GM23338 (cell line): Measurements from ENCODE around the gene C17orf107. TPM values are rescaled to one million over a fixed set of nuclear protein-coding genes. Genes with fewer than 3 reads are reported as not detected.
A peak's percentile ranks its signal among the peaks of the same experiment; 100 is the strongest.
"Not testable (repeated sequence)": the region's sequence is repeated elsewhere in the genome, so short reads cannot be mapped to it uniquely, and the experiment has no call there.

ENCODE experiments used
- ATAC-seq: fragments of 200-7000 bp; cut with Tn5 transposase; 3 replicates; pipeline ENCODE4 v1.9.1; 2020
- DNase-seq: peaks from one replicate; pipeline ENCODE4 v3.0.0-alpha.2; 2015; ENCODE audit warnings: low spot score
- H2AFZ ChIP-seq: fragments of 200-600 bp; sonication (generic); 2 replicates; pipeline ENCODE4 v1.8.0; 2016; ENCODE audit warnings: antibody characterized with exemption, mild to moderate bottlenecking, moderate library complexity
- H3F3A ChIP-seq: fragments of 200-600 bp; sonication (generic); replicated peaks from 2 replicates; pipeline ENCODE4 v1.8.0; 2017; ENCODE audit warnings: antibody characterized with exemption, mixed run types, low read depth
- H3K27ac ChIP-seq: fragments of 200-600 bp; sonication (generic); 2 replicates; pipeline ENCODE4 v1.6.1; 2016; ENCODE audit warnings: low read depth
- H3K27me3 ChIP-seq: fragments of 200-600 bp; sonication (generic); 2 replicates; pipeline ENCODE4 v1.8.0; 2016; ENCODE audit warnings: mild to moderate bottlenecking, mixed run types, moderate library complexity; ENCODE audit not compliant: insufficient read depth
- H3K36me3 ChIP-seq: fragments of 200-600 bp; sonication (generic); 2 replicates; pipeline ENCODE4 v1.8.0; 2016; ENCODE audit warnings: mild to moderate bottlenecking; ENCODE audit not compliant: insufficient read depth
- H3K4me1 ChIP-seq: fragments of 200-600 bp; sonication (generic); 2 replicates; pipeline ENCODE4 v1.8.0; 2016; ENCODE audit warnings: mild to moderate bottlenecking, moderate library complexity; ENCODE audit not compliant: insufficient read depth
- H3K4me2 ChIP-seq: fragments of 200-600 bp; sonication (generic); 2 replicates; pipeline ENCODE4 v1.7.1; 2017; ENCODE audit warnings: mixed run types
- H3K4me3 ChIP-seq: fragments of 200-600 bp; sonication (generic); 2 replicates; pipeline ENCODE4 v1.6.1; 2016; ENCODE audit warnings: mixed run types
- H3K79me2 ChIP-seq: fragments of 200-600 bp; sonication (generic); replicated peaks from 2 replicates; pipeline ENCODE4 v1.8.0; 2017; ENCODE audit warnings: mild to moderate bottlenecking; ENCODE audit not compliant: insufficient read depth
- H3K9me2 ChIP-seq: fragments of 200-600 bp; sonication (generic); 2 replicates; pipeline ENCODE4 v1.8.0; 2017; ENCODE audit not compliant: insufficient read depth
- H4K20me1 ChIP-seq: fragments of 200-600 bp; sonication (generic); replicated peaks from 2 replicates; pipeline ENCODE4 v1.8.0; 2017; ENCODE audit warnings: mild to moderate bottlenecking; ENCODE audit not compliant: insufficient read depth
- H3K27ac Mint-ChIP-seq: 2 replicates; pipeline ENCODE4 v1.8.0; 2020; ENCODE audit warnings: inconsistent platforms, mild to moderate bottlenecking, moderate library complexity, mixed read lengths
- H3K27me3 Mint-ChIP-seq: 3 replicates; pipeline ENCODE4 v1.8.0; 2022; ENCODE audit warnings: low read depth, mild to moderate bottlenecking, moderate library complexity, mixed read lengths, inconsistent platforms; ENCODE audit not compliant: insufficient read depth, poor library complexity
- H3K36me3 Mint-ChIP-seq: 3 replicates; pipeline ENCODE4 v1.8.0; 2021; ENCODE audit warnings: low read depth, mild to moderate bottlenecking, inconsistent platforms, moderate library complexity, mixed read lengths
- H3K4me1 Mint-ChIP-seq: 3 replicates; pipeline ENCODE4 v1.8.0; 2020; ENCODE audit warnings: mild to moderate bottlenecking, inconsistent platforms, mixed read lengths
- H3K4me3 Mint-ChIP-seq: 3 replicates; pipeline ENCODE4 v1.8.0; 2021; ENCODE audit warnings: moderate library complexity, mild to moderate bottlenecking, inconsistent platforms, mixed read lengths
- H3K9me3 Mint-ChIP-seq: 3 replicates; pipeline ENCODE4 v1.8.0; 2020; ENCODE audit warnings: moderate library complexity, mild to moderate bottlenecking, inconsistent platforms, mixed read lengths
- EZH2 ChIP-seq: fragments of 200-600 bp; sonication (generic); IDR thresholded peaks from one replicate; pipeline ENCODE4 v1.8.0; 2017; ENCODE audit warnings: antibody characterized with exemption, mild to moderate bottlenecking, low read depth; ENCODE audit not compliant: unreplicated experiment
- EZH2phosphoT487 ChIP-seq: fragments of 200-600 bp; sonication (generic); IDR thresholded peaks from one replicate; pipeline ENCODE4 v1.8.1; 2018; ENCODE audit warnings: antibody characterized with exemption; ENCODE audit not compliant: unreplicated experiment
- JUNB ChIP-seq: IDR thresholded peaks from one replicate; pipeline ENCODE4 v1.6.1; 2016; ENCODE audit warnings: antibody characterized with exemption; ENCODE audit not compliant: unreplicated experiment
- ZNF331 ChIP-seq: fragments of 250-450 bp; sonication (Bioruptor Pico); IDR thresholded peaks from 2 replicates; pipeline ENCODE4 v1.5.0; 2020; ENCODE audit warnings: low read depth, mild to moderate bottlenecking, moderate library complexity
- polyA plus RNA-seq: library from polyadenylated mRNA; unstranded; fragments of >200 nt; fragmentation: Nextera tagmentation; extraction: Ambion mirVana; gene quantifications from 2 replicates; pipeline ENCODE4 v1.2.1, GENCODE V29; 2016
- total RNA-seq: library from RNA; depleted of rRNA; stranded (reverse); fragments of >200 nt; shearing (Covaris generic); gene quantifications from 2 replicates; pipeline ENCODE4 v1.2.3, GENCODE V29; 2014
- TF ChIP-seq, protein P1 (sequence below): IDR thresholded peaks from one replicate; pipeline ENCODE4 v1.6.1; 2018; ENCODE audit warnings: antibody characterized with exemption; ENCODE audit not compliant: unreplicated experiment
- TF ChIP-seq, protein P2 (sequence below), 2 experiments: fragments of 200-600 bp in 1 of 2; sonication (generic) in 1 of 2; conservative IDR thresholded peaks; 2 replicates each; pipeline versions ENCODE4 v1.5.1 to v1.6.1; 2016 to 2017; ENCODE audit warnings: antibody characterized with exemption in 2 of 2, low read depth in 2 of 2, mild to moderate bottlenecking in 2 of 2, moderate library complexity in 1 of 2

The C17orf107 gene
- total and polyA plus RNA-seq, 2 experiments from 2014 or later: 1.9 to 5.9 TPM

DNA sequence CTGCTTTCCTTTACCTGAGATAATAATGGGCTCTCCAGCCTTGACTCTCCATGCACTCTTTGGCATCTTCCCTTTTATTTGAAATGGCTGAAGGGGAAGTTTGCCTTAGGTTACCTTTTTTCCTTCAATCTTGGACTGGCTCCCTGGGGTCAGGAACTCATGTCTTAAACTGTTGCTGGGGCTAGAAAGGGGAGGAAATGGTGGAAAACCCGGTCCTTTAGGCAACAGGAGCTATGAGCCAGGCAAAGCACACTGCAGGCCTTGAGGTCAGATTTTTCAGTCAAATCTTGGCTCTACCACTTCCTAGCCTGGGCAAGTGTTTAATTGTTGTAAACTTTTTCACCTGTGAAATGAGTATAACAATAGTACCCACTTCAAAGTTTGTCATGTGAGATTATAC, 36.0 kb upstream of the C17orf107 start:
- peak overlapping the region; percentile 72; the same call in 1 of the 2 replicates for H3K27ac ChIP-seq
- peaks cover 29% of the 10 kb centered on the region for H3K79me2 ChIP-seq
- H3K36me3 ChIP-seq: no peaks in the 10 kb centered on the region
- H3K9me2 ChIP-seq: no peaks in the 10 kb centered on the region
- no peak for DNase-seq
- no peak overlapping the region for H3K4me3 ChIP-seq
- H3F3A ChIP-seq: peaks cover 13% of the 10 kb centered on the region; the same call in 1 of the 2 replicates
- Mint-ChIP-seq H3K9me3 (no peaks in the 10 kb centered on the region), H3K4me3 (no peak overlapping the region), H3K27me3 (peaks cover 3% of the 10 kb centered on the region), H3K4me1 (peaks cover 30% of the 10 kb centered on the region), H3K36me3 (peaks cover 3% of the 10 kb centered on the region; the same call in 1 of the 3 replicates), H3K27ac (peak overlapping the region; percentile 11; the same call in 1 of the 2 replicates)
- TF ChIP-seq JUNB: no peak
- TF ChIP-seq ZNF331: no peak
- peaks cover 5% of the 10 kb centered on the region; the same call in 1 of the 2 replicates for H4K20me1 ChIP-seq
- peaks cover 23% of the 10 kb centered on the region for H3K4me1 ChIP-seq
- ATAC-seq: no peak
- no peak overlapping the region for H2AFZ ChIP-seq
- no peak overlapping the region for H3K4me2 ChIP-seq
- no peaks in the 10 kb centered on the region for H3K27me3 ChIP-seq

GRCh38 chr17:4867535-4867934, 31.8 kb upstream of the C17orf107 start:
- H3K79me2 ChIP-seq: 0 out of 2 replicates have a peak, but pooled peaks cover 13% of the 10 kb centered on the region

DNA sequence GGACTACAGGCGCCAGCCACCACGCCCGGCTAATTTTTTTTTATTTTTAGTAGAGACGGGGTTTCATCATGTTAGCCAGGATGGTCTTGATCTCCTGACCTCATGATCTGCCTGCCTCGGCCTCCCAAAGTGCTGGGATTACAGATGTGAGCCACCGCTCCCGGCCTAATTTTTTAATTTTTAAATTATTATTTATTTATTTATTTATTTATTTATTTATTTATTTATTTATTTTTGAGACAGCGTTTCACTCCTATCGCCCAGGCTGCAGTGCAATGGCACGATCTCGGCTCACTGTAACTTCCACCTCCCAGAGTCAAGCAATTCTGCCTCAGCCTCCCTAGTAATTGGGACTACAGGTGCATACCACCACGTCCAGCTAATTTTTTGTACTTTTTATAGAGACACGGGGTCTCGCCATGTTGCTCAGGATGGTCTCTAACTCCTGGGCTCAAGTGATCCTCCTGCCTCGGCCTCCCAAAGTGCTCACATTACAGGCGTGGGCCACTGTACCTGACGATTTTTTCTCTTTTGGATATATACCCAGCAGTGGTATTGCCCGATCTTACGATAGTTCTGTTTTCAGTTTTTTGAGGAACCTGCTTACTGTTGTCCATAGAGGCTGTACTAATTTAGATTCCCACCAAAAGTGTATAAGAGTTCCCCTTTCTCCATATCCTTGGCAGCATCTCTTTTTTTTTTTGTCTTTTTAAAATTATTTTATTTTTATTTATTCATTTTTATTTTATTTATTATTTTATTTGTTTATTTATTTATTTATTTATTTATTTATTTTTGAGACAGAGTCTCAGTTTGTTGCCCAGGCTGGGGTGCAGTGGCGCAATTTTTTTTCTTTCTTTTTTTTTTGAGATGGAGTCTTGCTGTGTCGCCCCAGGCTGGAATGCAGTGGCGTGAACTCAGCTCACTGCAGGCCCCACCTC, 30.0 kb upstream of the C17orf107 start:
- H3K4me1 ChIP-seq, H3K36me3 Mint-ChIP-seq, H2AFZ ChIP-seq, H3K27me3 Mint-ChIP-seq, H4K20me1 ChIP-seq, H3K4me3 Mint-ChIP-seq, H3K27ac Mint-ChIP-seq, H3K4me2 ChIP-seq, DNase-seq, H3K79me2 ChIP-seq, ATAC-seq, H3K27me3 ChIP-seq, H3K9me2 ChIP-seq, H3F3A ChIP-seq, H3K36me3 ChIP-seq, H3K9me3 Mint-ChIP-seq, H3K4me1 Mint-ChIP-seq, H3K27ac ChIP-seq, H3K4me3 ChIP-seq: not testable (repeated sequence)

More at GRCh38 chr17:4867535-4867934, 31.8 kb upstream of the C17orf107 start:
- H2AFZ ChIP-seq, H3K4me3 Mint-ChIP-seq, H3K27me3 Mint-ChIP-seq, H3K27me3 ChIP-seq, H3F3A ChIP-seq, H3K36me3 Mint-ChIP-seq, H3K4me3 ChIP-seq, H3K27ac ChIP-seq, DNase-seq, H3K9me3 Mint-ChIP-seq, H3K4me1 Mint-ChIP-seq, H3K4me1 ChIP-seq, H4K20me1 ChIP-seq, ATAC-seq, H3K4me2 ChIP-seq, H3K36me3 ChIP-seq, H3K27ac Mint-ChIP-seq, H3K9me2 ChIP-seq: not testable (repeated sequence)

- Histone ChIP-seq H3K4me2 (no peak overlapping the region), H3K27ac (no peak overlapping the region), H3K27me3 (no peaks in the 10 kb centered on the region), H3K4me1 (peaks cover 3% of the 10 kb centered on the region; the same call in 1 of the 2 replicates), H3K36me3 (no peaks in the 10 kb centered on the region), H4K20me1 (no peaks in the 10 kb centered on the region; the same call in 1 of the 2 replicates), H3K4me3 (no peak overlapping the region), H3F3A (0 out of 2 replicates have a peak, but pooled peaks cover 6% of the 10 kb centered on the region), H3K79me2 (0 out of 2 replicates have a peak, but pooled peaks cover 4% of the 10 kb centered on the region), H3K9me2 (no peaks in the 10 kb centered on the region), H2AFZ (no peak overlapping the region)
- Mint-ChIP-seq H3K9me3 (no peaks in the 10 kb centered on the region), H3K4me1 (peaks cover 6% of the 10 kb centered on the region), H3K27ac (no peak overlapping the region), H3K36me3 (peaks cover 2% of the 10 kb centered on the region; the same call in 2 of the 3 replicates), H3K27me3 (peaks cover 4% of the 10 kb centered on the region), H3K4me3 (no peak overlapping the region)
- DNase-seq (no peak), ATAC-seq (no peak)
- TF ChIP-seq EZH2phosphoT487: no peak
- no peak for TF ChIP-seq JUNB
- no peak for TF ChIP-seq EZH2
- TF ChIP-seq, protein P1, sequence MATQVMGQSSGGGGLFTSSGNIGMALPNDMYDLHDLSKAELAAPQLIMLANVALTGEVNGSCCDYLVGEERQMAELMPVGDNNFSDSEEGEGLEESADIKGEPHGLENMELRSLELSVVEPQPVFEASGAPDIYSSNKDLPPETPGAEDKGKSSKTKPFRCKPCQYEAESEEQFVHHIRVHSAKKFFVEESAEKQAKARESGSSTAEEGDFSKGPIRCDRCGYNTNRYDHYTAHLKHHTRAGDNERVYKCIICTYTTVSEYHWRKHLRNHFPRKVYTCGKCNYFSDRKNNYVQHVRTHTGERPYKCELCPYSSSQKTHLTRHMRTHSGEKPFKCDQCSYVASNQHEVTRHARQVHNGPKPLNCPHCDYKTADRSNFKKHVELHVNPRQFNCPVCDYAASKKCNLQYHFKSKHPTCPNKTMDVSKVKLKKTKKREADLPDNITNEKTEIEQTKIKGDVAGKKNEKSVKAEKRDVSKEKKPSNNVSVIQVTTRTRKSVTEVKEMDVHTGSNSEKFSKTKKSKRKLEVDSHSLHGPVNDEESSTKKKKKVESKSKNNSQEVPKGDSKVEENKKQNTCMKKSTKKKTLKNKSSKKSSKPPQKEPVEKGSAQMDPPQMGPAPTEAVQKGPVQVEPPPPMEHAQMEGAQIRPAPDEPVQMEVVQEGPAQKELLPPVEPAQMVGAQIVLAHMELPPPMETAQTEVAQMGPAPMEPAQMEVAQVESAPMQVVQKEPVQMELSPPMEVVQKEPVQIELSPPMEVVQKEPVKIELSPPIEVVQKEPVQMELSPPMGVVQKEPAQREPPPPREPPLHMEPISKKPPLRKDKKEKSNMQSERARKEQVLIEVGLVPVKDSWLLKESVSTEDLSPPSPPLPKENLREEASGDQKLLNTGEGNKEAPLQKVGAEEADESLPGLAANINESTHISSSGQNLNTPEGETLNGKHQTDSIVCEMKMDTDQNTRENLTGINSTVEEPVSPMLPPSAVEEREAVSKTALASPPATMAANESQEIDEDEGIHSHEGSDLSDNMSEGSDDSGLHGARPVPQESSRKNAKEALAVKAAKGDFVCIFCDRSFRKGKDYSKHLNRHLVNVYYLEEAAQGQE: no peak
- TF ChIP-seq, protein P2, sequence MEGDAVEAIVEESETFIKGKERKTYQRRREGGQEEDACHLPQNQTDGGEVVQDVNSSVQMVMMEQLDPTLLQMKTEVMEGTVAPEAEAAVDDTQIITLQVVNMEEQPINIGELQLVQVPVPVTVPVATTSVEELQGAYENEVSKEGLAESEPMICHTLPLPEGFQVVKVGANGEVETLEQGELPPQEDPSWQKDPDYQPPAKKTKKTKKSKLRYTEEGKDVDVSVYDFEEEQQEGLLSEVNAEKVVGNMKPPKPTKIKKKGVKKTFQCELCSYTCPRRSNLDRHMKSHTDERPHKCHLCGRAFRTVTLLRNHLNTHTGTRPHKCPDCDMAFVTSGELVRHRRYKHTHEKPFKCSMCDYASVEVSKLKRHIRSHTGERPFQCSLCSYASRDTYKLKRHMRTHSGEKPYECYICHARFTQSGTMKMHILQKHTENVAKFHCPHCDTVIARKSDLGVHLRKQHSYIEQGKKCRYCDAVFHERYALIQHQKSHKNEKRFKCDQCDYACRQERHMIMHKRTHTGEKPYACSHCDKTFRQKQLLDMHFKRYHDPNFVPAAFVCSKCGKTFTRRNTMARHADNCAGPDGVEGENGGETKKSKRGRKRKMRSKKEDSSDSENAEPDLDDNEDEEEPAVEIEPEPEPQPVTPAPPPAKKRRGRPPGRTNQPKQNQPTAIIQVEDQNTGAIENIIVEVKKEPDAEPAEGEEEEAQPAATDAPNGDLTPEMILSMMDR (conservative IDR thresholded peaks at IDR 0.05; ENCODE audit: low read depth in 2 of 2): no peak
Measured at GRCh38 chr17:4870855-4871254, 28.5 kb upstream of the C17orf107 start.
